Trophoblast cell (in vitro differentiated cells and primary cell): Measurements from ENCODE around the gene LCLAT1.
"Not testable (repeated sequence)": the region's sequence is repeated elsewhere in the genome, so short reads cannot be mapped to it uniquely, and the experiment has no call there.

Experiments
- DNase-seq, 2 donors: peaks; one replicate each; pipeline ENCODE4 v3.0.0-alpha.2; 2016
- H2AFZ ChIP-seq: 2 replicates; pipeline ENCODE4 v1.6.1; 2013; ENCODE audit warnings: low read length, moderate library complexity, mild to moderate bottlenecking; ENCODE audit not compliant: insufficient read depth, poor library complexity
- H2AK5ac ChIP-seq: 2 replicates; pipeline ENCODE4 v1.6.1; 2013; ENCODE audit warnings: mild to moderate bottlenecking, low read length
- H2BK120ac ChIP-seq: 2 replicates; pipeline ENCODE4 v1.6.1; 2013; ENCODE audit warnings: low read length, mild to moderate bottlenecking, moderate library complexity; ENCODE audit not compliant: insufficient read depth, poor library complexity
- H2BK12ac ChIP-seq: 2 replicates; pipeline ENCODE4 v1.6.1; 2013; ENCODE audit warnings: mild to moderate bottlenecking, low read length, moderate library complexity
- H2BK5ac ChIP-seq: 2 replicates; pipeline ENCODE4 v1.6.1; 2013; ENCODE audit warnings: low read length, low read depth, moderate library complexity, mild to moderate bottlenecking; ENCODE audit not compliant: poor library complexity
- H3K14ac ChIP-seq: 2 replicates; pipeline ENCODE4 v1.6.1; 2013; ENCODE audit warnings: mild to moderate bottlenecking, low read length
- H3K18ac ChIP-seq: 2 replicates; pipeline ENCODE4 v1.6.1; 2013; ENCODE audit warnings: mild to moderate bottlenecking, low read length
- H3K23ac ChIP-seq: 2 replicates; pipeline ENCODE4 v1.6.1; 2013; ENCODE audit warnings: low read length
- H3K27ac ChIP-seq: 2 replicates; pipeline ENCODE4 v1.5.1; 2013; ENCODE audit warnings: low read depth, mild to moderate bottlenecking, inconsistent platforms, low read length, moderate library complexity
- H3K27me3 ChIP-seq: 2 replicates; pipeline ENCODE4 v1.6.1; 2013; ENCODE audit warnings: inconsistent platforms, mild to moderate bottlenecking, low read length, moderate library complexity; ENCODE audit not compliant: insufficient read depth
- H3K36me3 ChIP-seq, 2 experiments: 1 replicate in 1 of 2; 2 replicates in 1 of 2; pipeline ENCODE4 v1.6.1; 2013; ENCODE audit warnings: low read length in 2 of 2, mild to moderate bottlenecking in 2 of 2, moderate library complexity in 1 of 2; ENCODE audit not compliant: insufficient read depth in 2 of 2, control insufficient read depth in 1 of 2
- H3K4ac ChIP-seq: 2 replicates; pipeline ENCODE4 v1.6.1; 2013; ENCODE audit warnings: low read depth, mild to moderate bottlenecking, low read length, moderate library complexity
- H3K4me1 ChIP-seq, 2 experiments: 1 replicate in 1 of 2; 2 replicates in 1 of 2; pipeline ENCODE4 v1.6.1; 2013; ENCODE audit warnings: low read length in 2 of 2, mild to moderate bottlenecking in 2 of 2, moderate library complexity in 1 of 2; ENCODE audit not compliant: insufficient read depth in 2 of 2, control insufficient read depth in 1 of 2
- H3K4me2 ChIP-seq: 2 replicates; pipeline ENCODE4 v1.6.1; 2013; ENCODE audit warnings: inconsistent platforms, mild to moderate bottlenecking, low read length, moderate library complexity
- H3K4me3 ChIP-seq: 2 replicates; pipeline ENCODE4 v1.5.1; 2013; ENCODE audit warnings: mild to moderate bottlenecking, low read depth, low read length, inconsistent platforms
- H3K79me1 ChIP-seq: one replicate; pipeline ENCODE4 v1.6.1; 2013; ENCODE audit warnings: low read length
- H3K79me2 ChIP-seq: 2 replicates; pipeline ENCODE4 v1.6.1; 2013; ENCODE audit warnings: low read length, mild to moderate bottlenecking; ENCODE audit not compliant: control insufficient read depth, insufficient read depth, poor library complexity
- H3K9ac ChIP-seq: 2 replicates; pipeline ENCODE4 v1.6.1; 2013; ENCODE audit warnings: mild to moderate bottlenecking, low read length
- H3K9me3 ChIP-seq: 2 replicates; pipeline ENCODE4 v1.6.1; 2013; ENCODE audit warnings: low read depth, mild to moderate bottlenecking, control low read depth, inconsistent platforms, low read length; ENCODE audit not compliant: insufficient read depth
- H4K12ac ChIP-seq: 2 replicates; pipeline ENCODE4 v1.6.1; 2013; ENCODE audit warnings: low read depth, mild to moderate bottlenecking, low read length, moderate library complexity
- H4K8ac ChIP-seq: 2 replicates; pipeline ENCODE4 v1.6.1; 2013; ENCODE audit warnings: low read depth, mild to moderate bottlenecking, low read length, moderate library complexity
- H4K91ac ChIP-seq: one replicate; pipeline ENCODE4 v1.6.1; 2013; ENCODE audit warnings: low read depth, mild to moderate bottlenecking, low read length, moderate library complexity
- WGBS: extraction: QIAGEN DNeasy Blood & Tissue Kit; methylation state at CpG from one replicate; pipeline ENCODE4 v1.1.7; 2013; ENCODE audit warnings: missing lambda C conversion rate; ENCODE audit not compliant: insufficient read length, insufficient coverage; ENCODE audit errors: extremely low coverage; 5-methylcytosine and 5-hydroxymethylcytosine counted together

The LCLAT1 gene

GRCh38 chr2:30641765-30642345 is 194.8 kb downstream of the LCLAT1 start:
- Histone ChIP-seq H3K36me3 (no peaks in the 10 kb centered on the region), H4K12ac (no peak overlapping the region), H3K9me3 (no peaks in the 10 kb centered on the region), H2AFZ (no peak overlapping the region), H3K79me1 (peaks cover 3% of the 10 kb centered on the region), H4K91ac (no peak overlapping the region), H2BK12ac (no peak overlapping the region), H4K8ac (no peak overlapping the region), H3K23ac (no peak overlapping the region), H2AK5ac (no peak overlapping the region), H2BK5ac (no peak overlapping the region), H3K14ac (no peak overlapping the region), H3K27me3 (no peaks in the 10 kb centered on the region), H3K18ac (no peak overlapping the region), H2BK120ac (no peak overlapping the region), H3K79me2 (peaks cover 2% of the 10 kb centered on the region), H3K4me3 (no peak overlapping the region), H3K27ac (no peak overlapping the region), H3K4me2 (no peak overlapping the region), H3K9ac (no peak overlapping the region), H3K4me1 (peaks cover 2 to 9% of the 10 kb centered on the region in 2 experiments), H3K4ac (no peak overlapping the region)
- no peak for DNase-seq
- WGBS, result no CpG with 5 or more reads among the region's 3 CpGs

- not testable (repeated sequence) for H3K9me3 ChIP-seq, DNase-seq, H3K27me3 ChIP-seq, H3K79me1 ChIP-seq, H2AK5ac ChIP-seq, H3K9ac ChIP-seq, H3K4me1 ChIP-seq, H4K12ac ChIP-seq, H2BK5ac ChIP-seq, H3K4ac ChIP-seq, H3K23ac ChIP-seq, H3K36me3 ChIP-seq, H3K79me2 ChIP-seq, H2AFZ ChIP-seq, H3K4me3 ChIP-seq, H4K91ac ChIP-seq, H3K18ac ChIP-seq, H2BK120ac ChIP-seq, H3K27ac ChIP-seq, H2BK12ac ChIP-seq, H3K4me2 ChIP-seq, H3K14ac ChIP-seq, H4K8ac ChIP-seq
- WGBS, result no CpG with 5 or more reads among the region's 4 CpGs
Observed at GRCh38 chr2:30643013-30643412, 196.0 kb downstream of the LCLAT1 start.

- H3K4me3 ChIP-seq, result no peak overlapping the region
- H2BK5ac ChIP-seq, result no peak overlapping the region
- H4K91ac ChIP-seq, result no peak overlapping the region
- H3K9ac ChIP-seq, result no peak overlapping the region
- no peak overlapping the region for H3K4me2 ChIP-seq
- H2BK120ac ChIP-seq, result no peak overlapping the region
- H3K23ac ChIP-seq, result no peak overlapping the region
- peaks cover 3% of the 10 kb centered on the region for H3K79me1 ChIP-seq
- H3K18ac ChIP-seq, result no peak overlapping the region
- H4K12ac ChIP-seq, result no peak overlapping the region
- peaks cover 2% of the 10 kb centered on the region for H3K79me2 ChIP-seq
- H2AFZ ChIP-seq, result no peak overlapping the region
- no peaks in the 10 kb centered on the region for H3K36me3 ChIP-seq
- H2AK5ac ChIP-seq, result no peak overlapping the region
- no CpG with 5 or more reads among the region's 3 CpGs for WGBS
- no peak overlapping the region for H4K8ac ChIP-seq
- peaks cover 2 to 9% of the 10 kb centered on the region in 2 experiments for H3K4me1 ChIP-seq
- no peak overlapping the region for H3K27ac ChIP-seq
- DNase-seq, result no peak
- H3K14ac ChIP-seq, result no peak overlapping the region
- no peaks in the 10 kb centered on the region for H3K27me3 ChIP-seq
- H2BK12ac ChIP-seq, result no peak overlapping the region
- no peak overlapping the region for H3K4ac ChIP-seq
- no peaks in the 10 kb centered on the region for H3K9me3 ChIP-seq
Observed at GRCh38 chr2:30643674-30644073, 196.6 kb downstream of the LCLAT1 start.

- Histone ChIP-seq H3K23ac (no peak overlapping the region), H3K27ac (no peak overlapping the region), H3K27me3 (no peaks in the 10 kb centered on the region), H4K12ac (no peak overlapping the region), H2BK120ac (no peak overlapping the region), H3K4me1 (peaks cover 2 to 9% of the 10 kb centered on the region in 2 experiments), H3K79me2 (no peaks in the 10 kb centered on the region), H3K4ac (no peak overlapping the region), H2AFZ (no peak overlapping the region), H3K18ac (no peak overlapping the region), H2BK12ac (no peak overlapping the region), H3K36me3 (no peaks in the 10 kb centered on the region), H3K9ac (no peak overlapping the region), H4K91ac (no peak overlapping the region), H2AK5ac (no peak overlapping the region), H2BK5ac (no peak overlapping the region), H3K4me3 (no peak overlapping the region), H3K79me1 (no peaks in the 10 kb centered on the region), H3K4me2 (no peak overlapping the region), H3K14ac (no peak overlapping the region), H4K8ac (no peak overlapping the region), H3K9me3 (no peaks in the 10 kb centered on the region)
- DNase-seq, result no peak
- no CpG with 5 or more reads among the region's 3 CpGs for WGBS
Observed at GRCh38 chr2:30645081-30645744, 198.2 kb downstream of the LCLAT1 start.
